Measurements from ENCODE around the gene SIAH3. TPM values are rescaled to one million over a fixed set of nuclear protein-coding genes. Genes with fewer than 3 reads are reported as not detected.

The SIAH3 gene
- total and polyA plus RNA-seq, 9 of the 15 experiments (the other 6 are each of a cell fraction or from before 2014, with no cell fraction given): not detected

- CTCF ChIA-PET (ENCODE audit: low intra/inter-chr PET ratio): no interaction called here
Observed at GRCh38 chr13:45823583-45823982, 28.0 kb downstream of the SIAH3 start.

More at GRCh38 chr13:45823583-45823982, 28.0 kb downstream of the SIAH3 start:
- ATAC-seq (no peak), FAIRE-seq (no peak), DNase-seq (ENCODE audit: extremely low read depth in 1 of 4, low spot score in 3 of 4) (no peak)
- Histone ChIP-seq H3K27me3 (ENCODE audit: control insufficient read depth in 2 of 2, insufficient read depth in 2 of 2, low read length in 2 of 2) (peaks cover 0 to 16% of the 10 kb centered on the region in 2 experiments; a peak in 3 of 5 replicates), H3K27ac (ENCODE audit: extremely low read depth, low read depth, low read length) (no peak overlapping the region), H3K36me3 (ENCODE audit: control insufficient read depth, insufficient read depth, low read length) (no peaks in the 10 kb centered on the region), H4K20me1 (replicated peaks; ENCODE audit: control insufficient read depth, insufficient read depth, low read length) (no peaks in the 10 kb centered on the region), H3K79me2 (ENCODE audit: control insufficient read depth, insufficient read depth, low read length) (no peaks in the 10 kb centered on the region), H3K4me2 (ENCODE audit: insufficient read depth, low read length) (no peak overlapping the region), H3K4me1 (replicated peaks in 1 of 2; ENCODE audit: control insufficient read depth in 2 of 2, insufficient read depth in 2 of 2, low read length in 2 of 2) (no peaks in the 10 kb centered on the region), H3K9me1 (ENCODE audit: control insufficient read depth, insufficient read depth, low read length) (no peaks in the 10 kb centered on the region), H3K9me3 (replicated peaks; ENCODE audit: control insufficient read depth, insufficient read depth, low read depth, low read length) (no peaks in the 10 kb centered on the region), H3K4me3 (no peak overlapping the region), H3K9ac (ENCODE audit: insufficient read depth in 1 of 2, low read depth in 2 of 2, low read length in 2 of 2) (no peak overlapping the region), H2AFZ (ENCODE audit: low read depth, low read length) (no peak overlapping the region)
- intact Hi-C loops (cut with micrococcal nuclease) (no loop called here), in situ Hi-C loops (cut with MboI) (no loop called here)
- no TSS peak for BruUV-seq (replicated peaks)
- POLR2A ChIA-PET: no interaction called here
- TF ChIP-seq ZNF197 (CRISPR knock-in tag; IDR thresholded peaks at IDR 0.05; ENCODE audit: low read depth) (no peak), SRSF9 (IDR thresholded peaks at IDR 0.05; ENCODE audit: borderline replicate concordance, low read depth, low read length) (no peak), ZNF140 (CRISPR knock-in tag; IDR thresholded peaks at IDR 0.05) (no peak), BMI1 (IDR thresholded peaks at IDR 0.05; ENCODE audit: low read length) (no peak), TAF1 (IDR thresholded peaks at IDR 0.05; ENCODE audit: control insufficient read depth, extremely low read depth, insufficient read depth, low read length, severe bottlenecking) (no peak), THAP7 (CRISPR knock-in tag; IDR thresholded peaks at IDR 0.05) (no peak), CREB3 (tag; conservative IDR thresholded peaks at IDR 0.05; ENCODE audit: low read depth) (no peak), ZFP36 (IDR thresholded peaks at IDR 0.05; ENCODE audit: low read depth, low read length, partially characterized antibody) (no peak), ZNF408 (CRISPR knock-in tag; IDR thresholded peaks at IDR 0.05; ENCODE audit: low read depth) (no peak), ADNP (tag; IDR thresholded peaks at IDR 0.05) (no peak), KLF13 (tag; IDR thresholded peaks at IDR 0.05; ENCODE audit: borderline replicate concordance, low read depth) (no peak), ZNF134 (CRISPR knock-in tag; conservative IDR thresholded peaks at IDR 0.05) (no peak), DDX20 (tag; IDR thresholded peaks at IDR 0.05; ENCODE audit: low read depth) (no peak)
